Effector CD4-positive, alpha-beta T cell (primary cell): ENCODE data around the gene STAM2.
"Not testable (repeated sequence)": the region's sequence is repeated elsewhere in the genome, so short reads cannot be mapped to it uniquely, and the experiment has no call there.

ENCODE experiments used
- DNase-seq: peaks from one replicate; pipeline ENCODE4 v3.0.0-alpha.2; 2020

STAM2 gene

DNA sequence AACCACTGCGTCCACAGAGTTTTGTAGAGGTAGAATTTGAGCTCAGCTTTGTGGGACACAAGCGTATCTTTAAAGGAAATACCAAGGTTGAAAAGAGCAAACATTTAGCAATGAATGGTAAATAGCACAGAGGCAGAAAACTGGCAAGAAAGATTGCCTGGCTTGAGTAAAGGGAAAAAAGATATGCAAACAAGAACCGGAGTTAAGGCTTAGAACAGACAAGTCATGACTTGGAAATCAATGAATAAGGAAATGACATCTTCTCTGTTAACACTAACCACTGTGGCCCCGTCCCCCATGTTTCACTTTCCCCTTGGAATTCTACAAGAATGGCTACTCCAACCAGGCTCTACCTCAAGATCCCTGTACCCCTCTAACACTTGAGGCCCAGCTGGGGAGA lies 3.8 kb downstream of the STAM2 start:
- DNase-seq = no peak

DNA sequence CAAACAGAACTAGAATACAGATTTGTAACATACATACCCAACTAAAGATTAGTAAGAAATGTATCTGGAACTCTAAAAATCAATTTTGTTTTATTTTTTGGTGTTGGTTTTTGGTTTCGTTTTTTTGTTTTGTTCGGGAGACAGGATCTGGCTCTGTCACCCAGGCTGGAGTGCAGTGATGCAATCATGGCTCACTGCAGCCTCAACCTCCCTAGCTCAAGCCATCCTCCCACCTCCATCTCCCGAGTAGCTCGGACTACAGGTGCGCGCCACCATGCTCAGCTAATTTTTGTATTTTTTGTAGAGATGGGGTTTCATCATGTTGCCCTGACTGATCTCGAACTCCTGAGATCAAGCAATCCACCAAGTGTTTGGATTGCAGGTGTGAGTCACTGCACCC lies 6.4 kb downstream of the STAM2 start:
- DNase-seq = not testable (repeated sequence)

DNA sequence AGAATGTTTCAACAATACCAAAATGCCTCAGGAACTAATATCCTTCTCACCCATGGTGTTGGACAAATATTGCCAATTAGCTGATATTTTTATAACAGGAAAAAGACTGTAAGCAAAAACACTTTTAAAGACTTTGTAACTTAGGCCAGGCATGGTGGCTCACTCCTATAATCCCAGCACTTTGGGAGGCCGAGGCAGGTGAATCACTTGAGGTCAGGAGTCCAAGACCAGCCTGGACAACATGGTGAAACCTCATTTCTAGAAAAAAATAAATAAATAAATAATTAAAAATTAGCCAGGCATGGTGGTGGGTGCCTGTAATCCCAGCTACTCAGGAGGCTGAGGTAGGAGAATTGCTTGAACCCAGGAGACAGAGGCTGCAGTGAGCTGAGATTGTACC lies 8.1 kb downstream of the STAM2 start:
- DNase-seq = not testable (repeated sequence)

DNA sequence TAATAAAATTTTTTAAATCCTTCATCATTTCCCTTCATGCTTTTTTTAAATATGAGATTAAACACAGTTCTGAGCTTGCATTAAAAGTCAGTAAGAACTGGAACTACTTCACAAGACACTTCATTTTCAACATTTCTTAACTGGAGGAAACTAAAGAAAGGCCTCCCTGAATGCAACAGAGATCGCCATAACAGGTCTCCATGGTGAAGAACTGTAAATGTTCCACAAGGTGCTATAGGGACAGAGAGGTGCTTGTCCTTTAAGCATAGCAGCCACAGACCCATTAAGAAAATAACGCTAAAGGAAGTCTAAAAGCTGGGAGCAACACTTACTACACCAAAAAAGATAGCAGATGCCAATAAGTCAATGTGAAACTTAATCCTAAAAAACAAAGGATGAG lies 8.5 kb downstream of the STAM2 start:
- no peak for DNase-seq

DNA sequence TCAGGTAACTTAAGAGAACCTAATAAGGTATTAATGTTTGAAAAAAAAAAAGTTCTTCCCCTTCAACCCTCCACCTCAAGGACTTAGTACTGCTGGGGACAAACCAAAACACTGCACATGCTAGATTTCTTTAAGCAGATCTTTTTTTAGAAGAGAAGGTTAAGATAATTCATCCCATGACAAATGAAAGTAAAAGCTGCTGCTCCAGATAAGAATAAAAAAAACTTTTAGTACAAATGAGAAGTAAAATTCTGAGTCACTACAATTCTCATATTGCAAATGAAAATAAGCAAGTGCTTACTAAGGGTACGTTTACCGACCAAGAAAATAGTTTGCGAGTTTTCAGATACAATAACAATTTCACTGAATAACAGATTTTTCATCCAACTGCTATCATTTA lies 8.9 kb downstream of the STAM2 start:
- DNase-seq = no peak

DNA sequence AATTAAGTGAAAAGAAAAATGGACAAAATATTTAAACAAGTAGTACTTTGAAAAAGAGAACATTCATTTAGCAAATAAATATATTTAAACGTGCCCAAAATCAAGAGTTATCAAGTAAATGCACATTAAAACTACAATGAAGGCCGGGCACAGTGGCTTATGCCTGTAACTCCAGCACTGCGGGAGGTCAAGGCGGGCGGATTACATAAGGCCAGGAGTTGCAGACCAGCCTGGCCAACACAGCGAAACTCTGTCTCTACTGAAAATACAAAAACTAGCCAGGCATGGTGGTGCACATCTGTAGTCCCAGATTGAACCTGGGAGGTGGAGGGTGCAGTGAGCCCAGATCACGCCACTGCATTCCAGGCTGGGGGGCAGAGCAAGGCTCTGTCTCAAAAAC lies 9.8 kb downstream of the STAM2 start:
- no peak for DNase-seq

DNA sequence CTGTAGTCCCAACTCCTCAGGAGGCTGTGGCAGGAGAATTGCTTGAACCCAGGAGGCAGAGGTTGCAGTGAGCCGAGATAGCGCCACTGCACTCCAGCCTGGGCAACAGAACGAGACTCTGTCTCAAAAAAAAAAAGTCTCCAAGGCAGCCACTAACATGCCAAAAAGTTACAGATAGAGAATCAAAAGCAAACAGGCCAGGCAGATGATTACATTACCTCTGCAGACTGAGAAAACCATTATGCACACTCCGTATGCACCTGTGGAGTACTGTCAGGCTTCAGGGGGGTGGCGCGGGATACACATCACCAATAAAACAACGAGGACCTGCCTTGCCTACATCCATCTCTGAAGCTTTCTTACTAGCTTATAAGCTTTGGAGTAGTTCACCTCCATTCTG lies 10.3 kb downstream of the STAM2 start:
- DNase-seq = no peak

DNA sequence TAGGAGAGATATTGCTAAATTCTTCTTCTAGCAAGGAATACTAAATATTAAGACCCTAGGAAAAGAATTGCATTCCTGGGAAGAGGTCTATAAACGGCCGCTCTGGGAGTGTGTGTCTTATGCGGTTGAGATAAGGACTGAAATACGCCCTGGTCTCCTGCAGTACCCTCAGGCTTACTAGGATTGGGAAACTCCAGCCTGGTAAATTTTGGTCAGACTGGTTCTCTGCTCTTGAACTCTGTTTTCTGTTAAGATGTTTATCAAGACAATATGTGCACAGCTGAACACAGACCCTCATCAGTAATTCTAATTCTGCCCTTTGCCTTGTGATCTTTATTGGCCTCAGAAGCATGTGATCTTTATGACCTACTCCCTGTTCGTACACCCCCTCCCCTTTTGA lies 11.9 kb downstream of the STAM2 start:
- not testable (repeated sequence) for DNase-seq

DNA sequence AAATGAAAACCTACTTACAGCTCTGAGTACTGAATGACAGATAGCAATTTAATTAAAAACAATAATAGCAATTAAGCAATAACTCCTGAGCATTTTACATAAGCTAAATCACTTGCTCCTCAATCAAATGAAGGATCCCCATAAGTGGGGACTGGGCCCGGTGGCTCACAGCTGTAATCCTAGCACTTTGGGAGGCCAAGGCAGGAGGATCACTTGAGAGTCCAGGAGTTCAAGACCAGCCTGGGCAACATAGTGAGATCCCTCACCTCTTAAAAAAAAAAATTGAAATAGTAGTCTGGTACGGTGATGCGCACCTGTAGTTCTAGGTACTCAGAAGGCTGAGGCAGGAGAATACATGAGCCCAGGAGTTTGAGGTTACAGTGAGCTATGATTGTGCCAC lies 13.4 kb downstream of the STAM2 start:
- no peak for DNase-seq

DNA sequence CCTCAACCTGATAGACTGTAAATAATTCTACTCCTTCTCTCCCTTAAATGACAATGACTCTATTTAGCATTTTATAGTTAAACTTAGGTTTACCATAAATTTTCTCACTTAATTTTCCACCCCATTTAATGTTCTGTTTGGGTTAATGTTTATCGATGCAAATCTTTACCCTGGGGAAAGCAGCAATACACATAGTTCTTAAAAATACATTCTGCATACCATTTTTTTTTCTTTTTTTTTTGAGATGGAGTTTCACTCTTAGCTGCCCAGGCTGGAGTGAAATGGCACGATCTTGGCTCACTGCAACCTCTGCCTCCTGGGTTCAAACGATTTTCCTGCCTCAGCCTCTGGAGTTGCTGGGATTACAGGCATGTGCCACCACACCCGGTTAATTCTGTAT lies 14.0 kb downstream of the STAM2 start:
- DNase-seq = no peak

DNA sequence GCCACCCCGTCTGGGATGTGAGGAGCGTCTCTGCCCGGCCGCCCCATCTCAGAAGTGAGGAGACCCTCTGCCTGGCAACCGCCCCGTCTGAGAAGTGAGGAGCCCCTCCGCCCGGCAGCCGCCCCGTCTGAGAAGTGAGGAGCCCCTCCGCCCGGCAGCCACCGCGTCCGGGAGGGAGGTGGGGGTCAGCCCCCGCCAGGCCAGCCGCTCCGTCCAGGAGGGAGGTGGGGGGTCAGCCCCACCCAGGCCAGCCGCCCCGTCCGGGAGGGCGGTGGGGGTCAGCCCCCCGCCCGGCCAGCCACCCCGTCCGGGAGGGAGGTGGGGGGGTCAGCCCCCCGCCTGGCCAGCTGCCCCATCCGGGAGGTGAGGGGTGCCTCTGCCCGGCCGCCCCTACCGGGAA lies 15.2 kb downstream of the STAM2 start:
- DNase-seq = not testable (repeated sequence)

DNA sequence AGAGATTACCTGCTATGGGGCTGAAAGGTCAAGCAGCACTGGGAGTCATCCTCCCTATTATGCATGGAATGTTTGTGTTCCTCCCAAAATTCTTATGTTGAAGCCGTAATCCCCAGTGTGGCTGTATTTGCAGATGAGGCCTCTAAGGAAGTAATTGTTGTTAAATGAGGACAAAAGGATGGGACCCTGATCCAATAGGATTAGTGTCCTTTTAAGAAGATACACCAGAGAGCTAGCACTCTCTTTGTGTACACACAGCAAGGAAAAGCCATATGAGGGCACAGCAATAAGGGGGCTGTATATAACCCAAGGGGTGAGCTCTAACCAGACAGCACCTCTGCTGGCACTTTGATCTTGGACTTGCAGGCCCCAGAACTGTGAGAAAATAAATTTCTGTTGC lies 18.3 kb downstream of the STAM2 start:
- DNase-seq = no peak

DNA sequence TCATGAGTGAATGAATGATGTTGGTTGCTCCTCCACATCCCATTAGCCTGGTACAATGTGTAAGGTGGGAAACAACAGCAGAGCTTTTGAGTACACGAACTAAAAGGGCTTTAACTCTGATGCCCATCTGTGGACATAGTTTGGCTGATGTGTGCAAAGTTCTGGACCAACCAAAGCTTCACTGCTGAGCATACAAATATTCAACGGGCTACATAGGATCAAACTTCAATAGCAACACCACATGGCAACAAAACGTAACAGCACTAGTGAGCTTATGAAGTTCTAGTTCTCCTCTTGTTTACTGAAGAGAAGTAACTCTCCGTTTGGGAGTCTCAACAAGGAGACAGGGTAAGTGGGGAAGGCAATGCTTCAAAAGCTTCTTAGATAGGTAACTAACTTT lies 20.4 kb downstream of the STAM2 start:
- no peak for DNase-seq

DNA sequence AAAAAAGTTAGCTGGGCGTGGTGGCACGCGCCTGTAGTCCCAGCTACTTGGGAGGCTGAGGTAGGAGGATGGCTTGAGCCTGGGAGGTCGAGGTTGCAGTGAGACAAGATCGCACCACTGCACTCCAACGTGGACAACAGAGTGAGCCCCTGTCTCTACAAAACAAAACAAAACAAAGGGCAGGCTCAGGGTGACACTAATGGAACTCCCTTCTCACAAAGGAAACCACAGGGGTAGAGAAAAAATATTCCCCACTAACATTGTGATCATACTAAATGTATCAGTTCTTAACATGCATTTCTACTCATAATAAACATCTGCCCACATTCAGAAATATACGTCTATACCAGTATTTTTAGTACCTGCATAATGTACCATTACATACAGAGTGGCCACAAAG lies 21.1 kb downstream of the STAM2 start:
- no peak for DNase-seq

DNA sequence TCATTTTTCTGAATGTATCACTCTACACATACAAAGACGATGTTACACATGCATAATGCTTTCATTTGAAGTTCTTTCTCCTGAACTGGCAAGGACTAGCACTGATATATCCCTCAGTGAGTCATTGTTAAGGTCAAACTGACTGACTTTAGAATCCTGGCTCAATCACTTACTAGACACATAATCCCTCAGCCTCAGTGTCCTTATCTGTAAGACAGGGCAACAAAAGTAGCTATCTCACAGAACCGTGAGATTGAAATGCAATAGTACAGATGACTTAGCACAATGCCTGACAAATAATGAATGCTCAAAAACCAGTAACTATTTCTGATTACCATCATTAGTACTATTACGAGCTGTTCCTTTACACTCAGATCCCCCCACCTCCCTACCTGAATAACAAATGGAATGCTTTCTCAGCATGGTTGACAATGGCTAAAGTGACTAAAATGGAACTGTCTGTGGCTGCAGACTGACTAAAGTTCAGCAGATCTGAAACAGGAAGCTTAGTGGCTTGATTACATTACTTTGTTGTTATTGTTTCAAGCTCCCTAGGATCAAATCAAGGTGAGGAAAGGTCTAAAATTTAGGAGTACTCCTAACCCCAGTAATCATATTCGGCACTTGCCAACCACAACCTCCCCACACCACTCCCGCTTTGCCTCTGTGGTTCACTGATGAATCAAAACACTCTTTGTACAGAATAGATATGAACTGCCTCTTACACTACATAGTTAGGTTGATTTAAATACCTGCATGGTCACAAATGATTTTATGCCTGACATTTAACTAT lies 40.9 kb downstream of the STAM2 start:
- no peak for DNase-seq

DNA sequence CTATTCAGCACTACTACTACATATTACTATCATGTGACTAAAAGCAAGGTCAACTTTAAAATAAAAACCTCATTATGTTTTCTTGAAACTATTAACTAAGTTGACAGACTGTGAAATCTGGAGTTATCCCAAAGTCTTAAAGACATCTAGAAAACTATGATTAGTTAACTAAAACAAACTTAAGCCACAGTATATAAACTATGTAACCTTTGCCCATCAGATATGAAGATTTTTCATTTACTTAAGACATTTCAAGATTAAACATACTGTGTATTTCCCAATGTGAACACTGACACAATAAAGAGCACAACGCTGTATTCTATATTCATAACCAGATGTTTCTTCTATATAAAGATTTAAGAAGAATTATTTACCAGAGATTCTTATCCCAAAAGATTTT lies 43.3 kb downstream of the STAM2 start:
- no peak for DNase-seq

DNA sequence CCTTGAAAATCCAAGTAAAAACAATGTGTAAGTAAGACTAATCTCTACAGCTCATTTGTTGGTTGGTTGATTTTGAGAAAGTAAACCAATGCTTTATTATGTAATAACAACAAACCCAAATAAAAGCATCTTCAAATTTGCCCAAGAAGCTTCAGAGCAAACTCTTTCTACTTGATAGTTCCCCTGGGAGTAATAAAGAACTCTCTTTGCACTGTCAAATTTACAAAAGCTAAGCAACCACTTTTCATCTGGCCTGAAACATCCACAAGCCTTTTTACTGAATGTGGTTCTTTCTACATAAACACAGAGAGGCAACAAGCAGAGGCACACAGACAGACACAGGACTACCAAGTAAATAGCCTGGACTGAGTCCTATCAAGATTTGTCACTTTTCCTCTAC lies 47.9 kb downstream of the STAM2 start:
- no peak for DNase-seq

DNA sequence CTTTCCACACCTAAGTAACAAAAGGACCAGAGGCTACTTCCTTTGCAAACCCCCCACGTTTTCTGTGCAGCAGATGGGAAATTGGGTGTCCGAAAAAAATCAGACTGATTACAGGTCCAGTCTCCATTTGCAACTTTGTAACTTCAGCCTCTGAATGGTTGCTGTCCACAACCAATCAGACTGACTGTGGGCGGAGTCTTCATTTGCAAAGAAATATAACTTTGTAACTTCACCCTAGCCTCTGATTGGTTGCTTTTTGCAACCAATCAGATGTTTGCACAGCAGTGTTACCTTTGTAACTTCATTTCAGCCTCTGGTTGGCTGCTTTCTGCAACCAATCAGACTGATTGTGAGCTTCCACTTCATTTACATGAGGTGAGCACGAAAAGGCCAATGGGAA lies 48.9 kb downstream of the STAM2 start:
- no peak for DNase-seq

DNA sequence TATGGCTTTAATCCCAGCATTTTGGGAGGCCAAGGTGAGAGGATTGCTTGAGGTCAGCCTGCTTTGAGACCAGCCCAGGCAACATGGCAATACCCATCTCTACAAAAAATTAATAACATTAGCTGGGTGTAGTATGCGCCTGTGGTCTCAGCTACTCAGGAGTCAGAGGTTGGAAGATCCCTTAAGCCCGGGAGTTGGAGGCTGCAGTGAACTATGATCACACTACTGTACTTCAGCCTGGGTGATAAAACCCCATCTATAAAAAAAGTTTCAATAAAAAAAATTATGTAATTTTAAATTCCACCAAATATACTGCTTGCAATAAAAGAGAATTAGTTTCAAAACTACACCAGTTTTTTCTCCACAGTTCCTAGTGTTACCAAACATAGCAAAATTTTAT lies 53.4 kb downstream of the STAM2 start:
- DNase-seq = no peak

DNA sequence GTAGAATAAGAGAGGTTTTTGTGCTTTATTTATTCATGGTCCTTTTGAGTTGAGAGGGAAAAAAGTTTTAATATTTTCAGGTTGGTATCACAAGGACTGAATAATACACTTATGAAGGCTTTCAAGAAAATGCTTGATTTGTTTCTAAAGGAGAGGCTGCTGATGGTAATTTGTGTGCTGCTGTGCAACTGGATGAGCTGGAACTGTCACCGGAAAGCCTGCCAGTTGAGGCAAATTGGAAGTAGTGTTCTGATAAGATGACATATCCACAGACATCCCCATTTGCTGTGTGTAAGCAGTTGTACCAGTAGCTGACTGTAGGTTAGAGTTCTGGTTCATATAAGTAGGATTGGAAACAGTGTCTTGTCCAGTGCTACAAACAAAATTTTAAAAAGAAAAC lies 55.1 kb downstream of the STAM2 start:
- DNase-seq = no peak

DNA sequence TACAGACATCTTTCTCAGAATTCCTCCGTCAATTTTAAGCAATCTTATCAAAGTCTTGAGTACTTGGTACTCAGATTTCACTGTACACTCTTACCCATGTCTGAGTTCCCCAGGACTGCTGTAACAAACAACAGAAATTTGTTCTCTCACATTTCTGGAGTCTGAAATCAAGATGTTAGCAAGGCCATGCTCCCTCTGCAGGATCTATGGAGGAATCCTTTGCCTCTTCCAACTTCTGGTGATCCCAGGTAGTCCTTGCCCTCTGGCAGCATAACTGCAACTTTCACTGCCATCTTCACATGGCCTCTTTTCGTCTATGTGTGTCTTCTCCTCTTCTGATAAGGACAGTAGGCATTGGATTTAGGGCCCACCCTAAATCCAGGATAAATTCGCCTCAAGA lies 59.6 kb downstream of the STAM2 start:
- no peak for DNase-seq

DNA sequence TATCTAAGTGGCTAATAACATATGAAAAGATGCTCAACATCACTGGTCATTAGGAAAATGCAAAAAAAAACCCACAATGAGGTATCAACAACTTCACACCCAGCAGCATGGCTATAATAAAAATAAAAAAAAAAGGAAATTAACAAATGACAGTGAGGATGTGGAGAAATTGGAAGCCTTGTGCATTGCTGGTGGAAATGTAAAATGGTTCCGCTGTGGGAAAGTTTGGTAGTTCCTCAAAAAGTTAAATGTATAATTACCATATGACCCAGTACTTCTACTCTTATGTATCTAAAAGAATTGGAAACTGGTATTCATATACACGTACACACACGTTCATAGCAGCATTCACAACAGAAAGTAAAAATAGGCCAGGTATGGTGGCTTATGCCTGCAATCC lies 61.2 kb downstream of the STAM2 start:
- DNase-seq = no peak

DNA sequence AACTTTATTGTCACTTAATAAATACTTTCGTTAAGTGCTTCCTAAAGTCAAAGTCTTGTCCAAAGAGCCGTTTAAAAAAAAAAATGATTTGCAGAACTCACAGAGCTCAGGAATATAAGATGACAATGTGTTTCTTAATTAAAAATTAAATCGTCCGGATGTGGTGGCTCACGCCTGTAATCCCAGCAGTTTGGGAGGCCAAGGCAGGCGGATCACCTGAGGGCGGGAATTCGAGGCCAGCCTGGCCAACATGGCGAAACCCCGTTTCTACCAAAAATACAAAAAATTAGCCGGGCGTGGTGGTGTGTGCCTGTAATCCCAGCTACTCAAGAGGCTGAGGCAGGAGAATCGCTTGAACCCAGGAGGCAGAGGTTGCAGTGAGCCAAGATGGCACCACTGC lies 68.4 kb downstream of the STAM2 start:
- DNase-seq = not testable (repeated sequence)

DNA sequence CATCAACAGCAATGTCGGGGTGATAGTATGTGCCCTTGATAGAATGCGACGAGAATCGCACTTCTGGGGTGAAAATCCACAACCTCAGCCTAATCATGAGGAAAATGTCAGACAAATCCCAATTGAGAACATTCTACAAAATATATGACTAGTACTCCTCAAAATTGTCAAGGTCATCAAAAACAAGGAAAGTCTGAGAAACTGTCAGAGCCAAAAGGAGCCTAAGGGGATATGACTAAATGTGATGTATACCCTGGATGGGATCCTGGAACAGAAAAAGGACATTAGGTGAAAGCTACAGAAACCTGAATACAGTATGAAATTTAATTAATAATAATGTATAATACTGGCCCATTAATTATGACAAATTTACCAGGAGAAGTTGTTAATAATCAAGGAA lies 69.1 kb downstream of the STAM2 start:
- no peak for DNase-seq

DNA sequence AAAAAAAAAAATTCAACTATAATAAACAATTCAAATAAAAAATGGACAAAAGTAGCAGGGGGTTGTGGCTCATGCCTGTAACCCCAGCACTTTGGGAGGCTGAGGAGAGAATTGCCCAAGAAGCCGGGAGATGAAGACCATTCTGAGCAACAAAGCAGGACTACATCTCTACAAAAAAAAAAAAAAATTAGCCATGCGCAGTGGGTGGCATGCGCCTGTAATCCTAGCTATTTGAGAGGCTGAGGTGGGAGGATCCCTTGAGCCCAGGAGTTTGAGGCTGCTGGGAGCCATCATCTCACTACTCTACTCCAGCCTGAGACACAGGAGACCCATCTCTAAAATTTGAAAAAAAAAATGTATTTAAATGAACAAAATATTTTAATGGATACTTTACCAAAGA lies 72.3 kb downstream of the STAM2 start:
- DNase-seq = no peak
